ENCODE measurements around the gene C1orf105. TPM values are rescaled to one million over a fixed set of nuclear protein-coding genes. Genes with fewer than 3 reads are reported as not detected.
A peak's percentile ranks its signal among the peaks of the same experiment; 100 is the strongest.

C1orf105 gene
- polyA plus RNA-seq, 1 of the 3 experiments (the other 2 are of a cell fraction), result not detected

DNA sequence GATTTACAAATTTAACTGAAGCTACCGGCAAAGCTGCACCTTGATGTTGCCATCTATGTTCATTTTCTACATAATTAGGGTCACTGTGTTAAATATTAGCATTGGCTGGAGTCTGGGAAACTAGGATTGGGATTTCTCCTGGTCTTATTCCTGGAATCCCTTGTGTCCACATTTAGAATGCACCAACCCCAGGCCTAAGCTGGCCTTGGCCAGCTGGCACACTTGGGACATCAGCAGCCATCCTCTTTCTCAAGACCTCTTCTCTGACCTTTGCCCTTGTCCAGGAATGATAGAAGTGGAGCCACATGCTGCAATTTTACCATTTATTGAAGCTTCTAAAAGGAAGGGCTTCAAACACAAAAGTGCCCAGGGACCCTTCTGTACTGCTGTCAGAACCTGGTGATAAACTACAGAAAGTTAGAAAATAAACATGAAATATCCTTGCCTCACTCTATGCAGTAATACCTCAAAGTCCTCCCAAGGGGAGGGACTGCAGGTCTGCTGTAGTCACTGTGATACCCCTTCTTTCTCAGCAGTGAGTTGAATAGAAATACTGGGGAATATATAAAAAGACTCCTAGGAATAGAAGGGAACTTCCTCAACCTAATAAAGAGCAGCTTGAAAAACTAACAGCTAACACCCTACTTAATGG lies 37.1 kb downstream of the C1orf105 start:
- H3K79me2 ChIP-seq (ENCODE audit: insufficient read depth), result no peaks in the 10 kb centered on the region
- H3K4me3 ChIP-seq (ENCODE audit: low read depth in 2 of 2, low read length in 1 of 2), result no peak overlapping the region
- no peak overlapping the region for H3K9ac ChIP-seq
- H3K27me3 ChIP-seq (ENCODE audit: insufficient read depth), result no peaks in the 10 kb centered on the region
- no peak overlapping the region for H2AFZ ChIP-seq (ENCODE audit: low read depth)
- CTCF ChIA-PET, result interaction anchor here (1.3 to 1.9 kb wide), 4 partner anchors 13 to 455 kb away, joined by 4 to 6 read pairs (median 4); no protein-coding TSS in a partner anchor
- no peaks in the 10 kb centered on the region for H3K9me3 ChIP-seq
- peaks cover 0 to 4% of the 10 kb centered on the region in 2 experiments; a peak in 2 of 4 replicates for H3K4me1 ChIP-seq (ENCODE audit: control insufficient read depth in 1 of 2, insufficient read depth in 2 of 2, low read depth in 1 of 2, low read length in 1 of 2)
- H3K9me2 ChIP-seq, result no peaks in the 10 kb centered on the region
- H3K4me2 ChIP-seq, result no peak overlapping the region
- H3K27ac ChIP-seq (ENCODE audit: low read depth in 2 of 2, low read length in 1 of 2), result no peak overlapping the region
- POLR2A ChIA-PET, result no interaction called here
- 92% methylated on average over 1 of the region's 1 CpG for WGBS (ENCODE audit: low lambda C conversion rate)
- no peaks in the 10 kb centered on the region for H3K36me3 ChIP-seq (replicated peaks in 1 of 2; ENCODE audit: control insufficient read depth in 1 of 2, insufficient read depth in 2 of 2, low read length in 1 of 2)
- H3F3A ChIP-seq (replicated peaks; ENCODE audit: insufficient read depth), result no peaks in the 10 kb centered on the region
- H4K20me1 ChIP-seq (ENCODE audit: insufficient read depth), result no peaks in the 10 kb centered on the region
- TF ChIP-seq ELF1 (IDR thresholded peaks at IDR 0.05) (no peak), RFX5 (IDR thresholded peaks at IDR 0.05; ENCODE audit: low read length) (no peak), FOXM1 (IDR thresholded peaks at IDR 0.05; ENCODE audit: low read depth) (no peak), CHD2 (IDR thresholded peaks at IDR 0.05; ENCODE audit: low read length, partially characterized antibody) (no peak), FOSL2 (IDR thresholded peaks at IDR 0.05; ENCODE audit: borderline replicate concordance, low read depth) (no peak)
- TF ChIP-seq, protein P1, sequence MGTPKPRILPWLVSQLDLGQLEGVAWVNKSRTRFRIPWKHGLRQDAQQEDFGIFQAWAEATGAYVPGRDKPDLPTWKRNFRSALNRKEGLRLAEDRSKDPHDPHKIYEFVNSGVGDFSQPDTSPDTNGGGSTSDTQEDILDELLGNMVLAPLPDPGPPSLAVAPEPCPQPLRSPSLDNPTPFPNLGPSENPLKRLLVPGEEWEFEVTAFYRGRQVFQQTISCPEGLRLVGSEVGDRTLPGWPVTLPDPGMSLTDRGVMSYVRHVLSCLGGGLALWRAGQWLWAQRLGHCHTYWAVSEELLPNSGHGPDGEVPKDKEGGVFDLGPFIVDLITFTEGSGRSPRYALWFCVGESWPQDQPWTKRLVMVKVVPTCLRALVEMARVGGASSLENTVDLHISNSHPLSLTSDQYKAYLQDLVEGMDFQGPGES (IDR thresholded peaks at IDR 0.05; ENCODE audit: low read depth, low read length), result no peak
- no peak for DNase-seq

DNA sequence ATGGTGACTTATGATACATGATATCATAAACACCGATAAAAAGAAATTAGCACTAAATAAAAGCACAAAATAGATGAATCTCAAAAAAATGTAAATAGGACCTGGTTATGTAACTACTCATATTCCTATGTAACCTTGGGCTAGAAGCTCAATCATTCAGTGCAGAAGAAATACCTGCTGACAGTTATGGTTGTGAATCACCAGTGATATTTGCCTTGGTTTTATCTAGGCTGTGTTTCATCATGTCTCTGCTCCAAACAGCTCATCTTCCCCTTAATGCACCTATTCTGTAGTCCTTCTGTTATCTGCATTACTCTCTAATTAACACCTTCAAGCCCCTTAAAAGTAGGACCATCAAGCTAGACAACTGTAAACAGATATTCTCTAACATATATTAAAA lies 39.7 kb downstream of the C1orf105 start:
- Histone ChIP-seq H3K36me3 (replicated peaks in 1 of 2; ENCODE audit: control insufficient read depth in 1 of 2, insufficient read depth in 2 of 2, low read length in 1 of 2) (no peaks in the 10 kb centered on the region), H2AFZ (ENCODE audit: low read depth) (no peak overlapping the region), H3K27ac (ENCODE audit: low read depth in 2 of 2, low read length in 1 of 2) (no peak overlapping the region), H3K27me3 (ENCODE audit: insufficient read depth) (no peaks in the 10 kb centered on the region), H3K79me2 (ENCODE audit: insufficient read depth) (no peaks in the 10 kb centered on the region), H4K20me1 (ENCODE audit: insufficient read depth) (no peaks in the 10 kb centered on the region), H3K4me2 (no peak overlapping the region), H3K9ac (no peak overlapping the region), H3F3A (replicated peaks; ENCODE audit: insufficient read depth) (no peaks in the 10 kb centered on the region), H3K4me3 (ENCODE audit: low read depth in 2 of 2, low read length in 1 of 2) (no peak overlapping the region), H3K9me2 (no peaks in the 10 kb centered on the region), H3K4me1 (ENCODE audit: control insufficient read depth in 1 of 2, insufficient read depth in 2 of 2, low read depth in 1 of 2, low read length in 1 of 2) (no peaks in the 10 kb centered on the region), H3K9me3 (no peaks in the 10 kb centered on the region)
- TF ChIP-seq, protein P2, sequence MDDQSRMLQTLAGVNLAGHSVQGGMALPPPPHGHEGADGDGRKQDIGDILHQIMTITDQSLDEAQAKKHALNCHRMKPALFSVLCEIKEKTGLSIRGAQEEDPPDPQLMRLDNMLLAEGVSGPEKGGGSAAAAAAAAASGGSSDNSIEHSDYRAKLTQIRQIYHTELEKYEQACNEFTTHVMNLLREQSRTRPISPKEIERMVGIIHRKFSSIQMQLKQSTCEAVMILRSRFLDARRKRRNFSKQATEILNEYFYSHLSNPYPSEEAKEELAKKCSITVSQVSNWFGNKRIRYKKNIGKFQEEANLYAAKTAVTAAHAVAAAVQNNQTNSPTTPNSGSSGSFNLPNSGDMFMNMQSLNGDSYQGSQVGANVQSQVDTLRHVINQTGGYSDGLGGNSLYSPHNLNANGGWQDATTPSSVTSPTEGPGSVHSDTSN (IDR thresholded peaks at IDR 0.05), result peak; percentile 47
- TF ChIP-seq GATA2 (CRISPR knock-in tag; IDR thresholded peaks at IDR 0.05), result no peak
- POLR2A ChIA-PET, result no interaction called here
- CTCF ChIA-PET, result interaction anchor here (1.9 kb wide), 1 partner anchor 10 kb away, joined by 8 read pairs; no protein-coding TSS in a partner anchor
- WGBS (ENCODE audit: low lambda C conversion rate), result 8% methylated on average over 1 of the region's 1 CpG
- DNase-seq, result no peak

DNA sequence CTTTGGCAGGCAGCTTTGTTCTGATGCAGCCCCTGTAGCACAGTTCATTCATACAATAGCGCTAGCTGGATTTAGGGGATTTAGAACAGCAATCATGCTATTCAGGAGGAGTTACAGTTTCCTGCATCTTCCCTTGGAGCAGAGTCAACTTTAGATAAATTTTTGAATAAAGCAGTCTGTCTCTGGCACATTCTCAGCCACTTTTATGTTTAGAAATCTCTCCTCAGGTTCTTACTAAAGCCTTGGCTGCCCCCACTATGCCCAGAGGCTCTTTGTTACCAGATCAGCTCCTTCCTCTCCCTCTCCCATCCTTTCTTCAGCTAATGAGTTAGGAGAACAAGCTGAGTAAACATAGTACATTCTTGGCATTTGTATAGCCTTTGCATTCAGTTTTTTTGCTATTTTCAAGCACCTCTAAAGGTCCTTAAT lies 40.4 kb downstream of the C1orf105 start:
- H3K27me3 ChIP-seq (ENCODE audit: insufficient read depth), result no peaks in the 10 kb centered on the region
- DNase-seq, result no peak
- no peaks in the 10 kb centered on the region for H3F3A ChIP-seq (replicated peaks; ENCODE audit: insufficient read depth)
- no peaks in the 10 kb centered on the region for H3K4me1 ChIP-seq (ENCODE audit: control insufficient read depth in 1 of 2, insufficient read depth in 2 of 2, low read depth in 1 of 2, low read length in 1 of 2)
- H3K36me3 ChIP-seq (replicated peaks in 1 of 2; ENCODE audit: control insufficient read depth in 1 of 2, insufficient read depth in 2 of 2, low read length in 1 of 2), result no peaks in the 10 kb centered on the region
- H3K9me2 ChIP-seq, result no peaks in the 10 kb centered on the region
- no peak overlapping the region for H3K4me3 ChIP-seq (ENCODE audit: low read depth in 2 of 2, low read length in 1 of 2)
- H4K20me1 ChIP-seq (ENCODE audit: insufficient read depth), result no peaks in the 10 kb centered on the region
- no peak overlapping the region for H3K4me2 ChIP-seq
- H3K9ac ChIP-seq, result no peak overlapping the region
- no peak for TF ChIP-seq POLR2AphosphoS5 (IDR thresholded peaks at IDR 0.05; ENCODE audit: low read depth, low read length)
- no peak for TF ChIP-seq YY1 (IDR thresholded peaks at IDR 0.05; ENCODE audit: low read depth)
- ChIA-PET CTCF (interaction anchor here (0.9 to 1.9 kb wide), 2 partner anchors 10 to 259 kb away, joined by 3 to 8 read pairs; no protein-coding TSS in a partner anchor), POLR2A (no interaction called here)
- 88% methylated on average over 1 of the region's 1 CpG for WGBS (ENCODE audit: low lambda C conversion rate)
- H3K79me2 ChIP-seq (ENCODE audit: insufficient read depth), result no peaks in the 10 kb centered on the region
- H2AFZ ChIP-seq (ENCODE audit: low read depth), result no peak overlapping the region
- H3K9me3 ChIP-seq, result no peaks in the 10 kb centered on the region
- no peak overlapping the region for H3K27ac ChIP-seq (ENCODE audit: low read depth in 2 of 2, low read length in 1 of 2)

Data from SK-N-SH (cell line).